ENCODE data around the gene PKN2. TPM values are rescaled to one million over a fixed set of nuclear protein-coding genes. Genes with fewer than 3 reads are reported as not detected.

The PKN2 gene
- total RNA-seq, 1 donor: 40.1 TPM

DNA sequence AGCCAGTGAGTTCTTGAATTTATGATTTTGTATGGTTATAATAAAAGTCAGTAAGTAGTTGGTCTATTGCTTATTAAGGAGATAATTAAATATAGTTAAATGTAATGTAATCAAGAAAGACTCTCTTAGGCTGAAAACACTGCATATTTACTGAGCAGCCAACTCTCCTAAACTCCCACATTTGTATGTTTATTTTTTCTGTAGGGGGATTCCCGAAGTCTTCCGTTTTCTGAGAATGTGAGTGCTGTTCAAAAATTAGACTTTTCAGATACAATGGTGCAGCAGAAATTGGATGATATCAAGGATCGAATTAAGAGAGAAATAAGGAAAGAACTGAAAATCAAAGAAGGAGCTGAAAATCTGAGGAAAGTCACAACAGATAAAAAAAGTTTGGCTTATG, 56.7 kb downstream of the PKN2 start:
- DNase-seq (ENCODE audit: low read depth): no peak
- H3K4me3 ChIP-seq (ENCODE audit: low read depth, low read length): no peak overlapping the region
- TF ChIP-seq, protein P1, sequence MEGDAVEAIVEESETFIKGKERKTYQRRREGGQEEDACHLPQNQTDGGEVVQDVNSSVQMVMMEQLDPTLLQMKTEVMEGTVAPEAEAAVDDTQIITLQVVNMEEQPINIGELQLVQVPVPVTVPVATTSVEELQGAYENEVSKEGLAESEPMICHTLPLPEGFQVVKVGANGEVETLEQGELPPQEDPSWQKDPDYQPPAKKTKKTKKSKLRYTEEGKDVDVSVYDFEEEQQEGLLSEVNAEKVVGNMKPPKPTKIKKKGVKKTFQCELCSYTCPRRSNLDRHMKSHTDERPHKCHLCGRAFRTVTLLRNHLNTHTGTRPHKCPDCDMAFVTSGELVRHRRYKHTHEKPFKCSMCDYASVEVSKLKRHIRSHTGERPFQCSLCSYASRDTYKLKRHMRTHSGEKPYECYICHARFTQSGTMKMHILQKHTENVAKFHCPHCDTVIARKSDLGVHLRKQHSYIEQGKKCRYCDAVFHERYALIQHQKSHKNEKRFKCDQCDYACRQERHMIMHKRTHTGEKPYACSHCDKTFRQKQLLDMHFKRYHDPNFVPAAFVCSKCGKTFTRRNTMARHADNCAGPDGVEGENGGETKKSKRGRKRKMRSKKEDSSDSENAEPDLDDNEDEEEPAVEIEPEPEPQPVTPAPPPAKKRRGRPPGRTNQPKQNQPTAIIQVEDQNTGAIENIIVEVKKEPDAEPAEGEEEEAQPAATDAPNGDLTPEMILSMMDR (IDR thresholded peaks at IDR 0.05; ENCODE audit: insufficient read depth, low read length): no peak

DNA sequence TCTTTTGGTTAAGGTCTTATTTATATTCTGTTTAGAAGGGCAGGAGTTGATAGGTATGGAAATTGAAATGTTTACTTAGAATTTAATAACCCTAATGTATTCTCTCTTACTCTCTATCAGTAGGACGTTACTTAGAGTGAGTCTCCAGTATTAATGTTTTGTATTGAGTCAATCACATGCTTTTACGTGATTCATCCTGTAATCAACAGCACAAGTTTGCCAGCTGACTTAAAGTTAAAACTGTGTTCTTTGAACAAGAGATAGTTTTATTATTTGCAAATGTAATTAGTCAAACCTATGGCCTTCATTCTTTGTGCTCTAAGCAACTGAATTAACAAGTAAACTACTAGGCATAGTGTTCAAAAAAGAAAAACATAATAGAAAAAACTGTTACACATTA, 57.3 kb downstream of the PKN2 start:
- H3K4me3 ChIP-seq (ENCODE audit: low read depth, low read length): no peak overlapping the region
- TF ChIP-seq, protein P1 (IDR thresholded peaks at IDR 0.05; ENCODE audit: insufficient read depth, low read length): no peak

DNA sequence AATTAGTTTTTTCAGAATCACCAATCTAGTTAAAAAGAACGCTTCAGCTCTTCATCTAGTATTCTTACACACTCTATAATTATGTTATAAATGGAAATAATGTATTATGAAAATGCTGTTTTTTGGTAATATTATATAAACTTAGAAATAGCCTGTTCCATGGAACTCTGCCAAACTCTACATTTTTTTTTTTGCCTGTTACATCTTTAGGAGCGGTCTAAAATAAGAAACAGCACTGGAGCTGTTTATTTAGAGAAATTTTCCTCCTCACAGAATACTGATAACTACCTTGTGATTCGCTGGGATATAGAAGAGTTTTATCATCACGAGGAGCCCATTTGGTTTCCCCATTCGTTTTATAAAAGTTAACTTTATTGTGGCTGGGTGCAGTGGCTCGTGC, 58.5 kb downstream of the PKN2 start:
- DNase-seq (ENCODE audit: low read depth): peak; percentile 37
- no peak overlapping the region for H3K4me3 ChIP-seq (ENCODE audit: low read depth, low read length)
- TF ChIP-seq, protein P1 (IDR thresholded peaks at IDR 0.05; ENCODE audit: insufficient read depth, low read length): no peak

More for the DNA sequence above, 57.3 kb downstream of the PKN2 start:
- peak; percentile 59 for DNase-seq (ENCODE audit: low read depth)

DNA sequence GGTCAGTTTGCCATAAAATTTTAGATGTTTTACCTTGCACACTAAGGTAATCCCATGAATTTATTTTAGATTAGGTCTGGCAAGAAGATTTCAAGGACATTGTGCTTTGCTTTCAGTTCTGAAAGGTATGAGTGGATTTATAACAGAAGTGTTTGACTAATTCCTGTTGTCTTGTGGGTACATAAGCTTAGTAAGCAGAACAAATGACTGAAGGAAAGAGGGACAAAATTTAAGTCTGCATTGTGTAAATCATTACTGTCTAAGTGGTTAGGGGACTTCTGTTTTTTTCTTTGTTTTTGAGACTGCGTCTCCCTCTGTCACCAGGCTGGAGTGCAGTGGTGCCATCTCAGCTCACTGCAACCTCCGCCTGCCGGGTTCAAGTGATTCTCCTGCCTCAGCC, 60.1 kb downstream of the PKN2 start:
- no peak overlapping the region for H3K4me3 ChIP-seq (ENCODE audit: low read depth, low read length)
- TF ChIP-seq, protein P1 (IDR thresholded peaks at IDR 0.05; ENCODE audit: insufficient read depth, low read length): no peak
- no peak for DNase-seq (ENCODE audit: low read depth)

DNA sequence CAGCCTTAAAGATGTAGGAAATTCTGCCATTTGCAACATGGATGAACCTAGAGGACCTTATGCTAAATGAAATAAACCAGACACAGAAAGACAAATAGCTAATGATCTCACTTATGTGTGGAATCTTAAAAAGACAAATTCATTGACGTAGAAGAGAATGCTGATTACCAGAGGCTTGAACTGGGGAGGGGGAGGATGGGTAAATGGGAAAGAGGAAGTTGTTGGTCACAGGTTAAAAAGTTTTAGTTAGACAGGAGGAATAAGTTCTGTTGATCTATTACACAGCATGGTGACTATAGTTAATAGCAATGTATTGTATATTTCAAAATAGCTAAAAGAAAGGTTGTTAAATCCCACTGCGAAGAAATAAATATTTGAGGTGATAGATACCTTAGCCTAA, 62.8 kb downstream of the PKN2 start:
- no peak overlapping the region for H3K4me3 ChIP-seq (ENCODE audit: low read depth, low read length)
- DNase-seq (ENCODE audit: low read depth): no peak
- TF ChIP-seq, protein P1 (IDR thresholded peaks at IDR 0.05; ENCODE audit: insufficient read depth, low read length): no peak

DNA sequence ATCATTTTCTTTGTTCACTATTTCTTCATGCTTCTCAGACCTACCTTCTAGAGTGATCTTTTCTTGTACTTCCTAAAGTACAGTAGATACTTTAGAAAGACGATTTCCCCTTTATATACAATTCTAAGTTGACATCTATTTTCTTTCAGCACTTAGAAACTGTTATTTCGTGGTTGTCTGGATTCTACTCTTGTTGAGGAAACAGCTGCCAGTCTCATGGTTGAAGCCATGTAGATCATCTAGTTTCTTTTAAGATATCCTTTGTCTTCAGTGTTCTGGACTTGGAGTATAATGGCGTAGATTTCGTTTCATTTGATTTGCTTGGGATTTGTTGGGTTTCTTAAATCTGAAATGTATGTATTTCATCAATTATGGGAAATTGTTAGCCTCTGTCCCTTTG, 67.6 kb downstream of the PKN2 start:
- TF ChIP-seq, protein P1 (IDR thresholded peaks at IDR 0.05; ENCODE audit: insufficient read depth, low read length): no peak
- no peak for DNase-seq (ENCODE audit: low read depth)
- no peak overlapping the region for H3K4me3 ChIP-seq (ENCODE audit: low read depth, low read length)

DNA sequence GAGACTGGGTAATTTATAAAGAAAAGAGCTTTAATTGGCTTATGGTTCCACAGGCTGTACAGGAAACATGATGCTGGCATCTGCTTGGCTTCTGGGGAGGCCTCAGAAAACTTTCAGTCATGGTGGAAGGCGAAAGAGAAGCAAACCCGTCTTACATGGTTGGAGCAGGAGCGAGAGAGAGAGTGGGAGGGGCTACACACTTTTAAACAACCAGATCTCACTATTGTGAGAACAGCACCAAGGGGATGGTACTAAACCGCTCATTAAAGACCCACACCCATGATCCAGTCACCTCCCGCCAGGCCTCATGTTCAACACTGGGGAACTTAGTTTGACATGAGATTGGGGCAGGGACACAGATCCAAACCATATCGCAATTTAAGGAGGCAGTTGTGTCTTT, 69.4 kb downstream of the PKN2 start:
- H3K4me3 ChIP-seq (ENCODE audit: low read depth, low read length): no peak overlapping the region
- no peak for DNase-seq (ENCODE audit: low read depth)
- TF ChIP-seq, protein P1 (IDR thresholded peaks at IDR 0.05; ENCODE audit: insufficient read depth, low read length): no peak

Measured in fibroblast of the aortic adventitia (primary cell).